RPMI8226 (cell line): ENCODE data around the gene SAMD4B.
"Not testable (repeated sequence)": the region's sequence is repeated elsewhere in the genome, so short reads cannot be mapped to it uniquely, and the experiment has no call there.

ENCODE experiments used
- DNase-seq: peaks from one replicate; pipeline ENCODE4 v3.0.0-alpha.2; 2015

SAMD4B gene

GRCh38 chr19:39314016-39314728 lies 28.0 kb upstream of the SAMD4B start:
- no peak for DNase-seq

- DNase-seq, result no peak
These were observed 26.3 kb upstream of the SAMD4B start for GRCh38 chr19:39315933-39316332.

GRCh38 chr19:39316627-39317321 lies 25.4 kb upstream of the SAMD4B start:
- DNase-seq, result no peak

GRCh38 chr19:39317476-39317875 lies 24.7 kb upstream of the SAMD4B start:
- no peak for DNase-seq

- DNase-seq, result no peak
These were observed 24.1 kb upstream of the SAMD4B start for GRCh38 chr19:39318071-39318470.

GRCh38 chr19:39318690-39319089 lies 23.5 kb upstream of the SAMD4B start:
- DNase-seq, result no peak

- no peak for DNase-seq
These were observed 22.9 kb upstream of the SAMD4B start for GRCh38 chr19:39319098-39319891.

GRCh38 chr19:39319892-39320248 lies 22.4 kb upstream of the SAMD4B start:
- DNase-seq, result no peak

- DNase-seq, result no peak
These were observed 20.9 kb upstream of the SAMD4B start for GRCh38 chr19:39321117-39321831.

- DNase-seq, result no peak
These were observed 20.4 kb upstream of the SAMD4B start for GRCh38 chr19:39321832-39322176.

- no peak for DNase-seq
These were observed 17.9 kb upstream of the SAMD4B start for GRCh38 chr19:39324242-39324842.

- no peak for DNase-seq
These were observed 16.2 kb upstream of the SAMD4B start for GRCh38 chr19:39325778-39326665.

- no peak for DNase-seq
These were observed 14.7 kb upstream of the SAMD4B start for GRCh38 chr19:39327363-39328045.

GRCh38 chr19:39328046-39328705 lies 14.0 kb upstream of the SAMD4B start:
- peak; percentile 62 for DNase-seq

GRCh38 chr19:39329948-39330347 lies 12.3 kb upstream of the SAMD4B start:
- no peak for DNase-seq

GRCh38 chr19:39332293-39332692 lies 9.9 kb upstream of the SAMD4B start:
- DNase-seq, result no peak

- not testable (repeated sequence) for DNase-seq
These were observed 9.5 kb upstream of the SAMD4B start for GRCh38 chr19:39332738-39333137.

- DNase-seq, result no peak
These were observed 8.7 kb upstream of the SAMD4B start for GRCh38 chr19:39333507-39333906.

- no peak for DNase-seq
These were observed 7.7 kb upstream of the SAMD4B start for GRCh38 chr19:39334444-39334976.

- no peak for DNase-seq
These were observed 7.1 kb upstream of the SAMD4B start for GRCh38 chr19:39335168-39335548.
